Tibial artery (tissue), 4 donors: ENCODE data around the gene TMEM255B.

Source experiments
- DNase-seq, 2 donors: peaks; one replicate each; pipeline ENCODE4 v3.0.0-alpha.2; 2019
- H3K27ac ChIP-seq, 2 donors: fragments of 200-600 bp; sonication (generic) in 1 of 2; 1 replicate in 1 of 2; 2 replicates in 1 of 2; pipeline ENCODE4 v1.5.1; 2018 to 2019; ENCODE audit warnings: mild to moderate bottlenecking in 1 of 2
- H3K27me3 ChIP-seq, 2 donors: fragments of 200-600 bp; sonication (generic) in 1 of 2; one replicate each; pipeline versions ENCODE4 v1.5.1 to v1.6.0; 2016 to 2019
- H3K36me3 ChIP-seq, 3 donors: fragments of 200-600 bp; sonication (generic) in 2 of 3; one replicate each; pipeline ENCODE4 v1.5.1; 2016 to 2019; ENCODE audit warnings: mild to moderate bottlenecking in 2 of 3
- H3K4me1 ChIP-seq, 4 donors: fragments of 200-600 bp; sonication (generic) in 2 of 4; 1 replicate in 3 of 4; 2 replicates in 1 of 4; pipeline ENCODE4 v1.5.1; 2016 to 2019
- H3K4me3 ChIP-seq, 2 donors: fragments of 200-600 bp; sonication (generic) in 1 of 2; 1 replicate in 1 of 2; 2 replicates in 1 of 2; pipeline ENCODE4 v1.5.1; 2018 to 2019; ENCODE audit warnings: mild to moderate bottlenecking in 2 of 2
- H3K9me3 ChIP-seq, 3 donors: fragments of 200-600 bp; sonication (generic) in 1 of 3; one replicate each; pipeline ENCODE4 v1.5.1; 2016 to 2019
- intact Hi-C: fragments of 100-400 bp; cut with DNase I; formaldehyde crosslinking; loops from one replicate; pipeline ENCODE4 v1.15.0; 2023; ENCODE audit warnings: low total_unique reads
- TF ChIP-seq, protein P1 (sequence below), 2 experiments: fragments of 200-600 bp in 1 of 2; fragments of 450-650 bp in 1 of 2; IDR thresholded peaks; one replicate each; pipeline ENCODE4 v1.5.1; 2017 to 2019; ENCODE audit warnings: antibody characterized with exemption in 2 of 2, mild to moderate bottlenecking in 1 of 2, moderate library complexity in 1 of 2

The TMEM255B gene

GRCh38 chr13:113765564-113765910 is 6.5 kb downstream of the TMEM255B start:
- Histone ChIP-seq H3K4me3 (no peak overlapping the region), H3K27ac (no peak overlapping the region), H3K36me3 (no peaks in the 10 kb centered on the region), H3K9me3 (no peaks in the 10 kb centered on the region), H3K4me1 (no peaks in the 10 kb centered on the region), H3K27me3 (peaks cover 0 to 14% of the 10 kb centered on the region in 2 donors)
- TF ChIP-seq, protein P1, sequence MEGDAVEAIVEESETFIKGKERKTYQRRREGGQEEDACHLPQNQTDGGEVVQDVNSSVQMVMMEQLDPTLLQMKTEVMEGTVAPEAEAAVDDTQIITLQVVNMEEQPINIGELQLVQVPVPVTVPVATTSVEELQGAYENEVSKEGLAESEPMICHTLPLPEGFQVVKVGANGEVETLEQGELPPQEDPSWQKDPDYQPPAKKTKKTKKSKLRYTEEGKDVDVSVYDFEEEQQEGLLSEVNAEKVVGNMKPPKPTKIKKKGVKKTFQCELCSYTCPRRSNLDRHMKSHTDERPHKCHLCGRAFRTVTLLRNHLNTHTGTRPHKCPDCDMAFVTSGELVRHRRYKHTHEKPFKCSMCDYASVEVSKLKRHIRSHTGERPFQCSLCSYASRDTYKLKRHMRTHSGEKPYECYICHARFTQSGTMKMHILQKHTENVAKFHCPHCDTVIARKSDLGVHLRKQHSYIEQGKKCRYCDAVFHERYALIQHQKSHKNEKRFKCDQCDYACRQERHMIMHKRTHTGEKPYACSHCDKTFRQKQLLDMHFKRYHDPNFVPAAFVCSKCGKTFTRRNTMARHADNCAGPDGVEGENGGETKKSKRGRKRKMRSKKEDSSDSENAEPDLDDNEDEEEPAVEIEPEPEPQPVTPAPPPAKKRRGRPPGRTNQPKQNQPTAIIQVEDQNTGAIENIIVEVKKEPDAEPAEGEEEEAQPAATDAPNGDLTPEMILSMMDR (IDR thresholded peaks at IDR 0.05): no peak
- DNase-seq: peak in 1 of 2 donors; percentile 27
- intact Hi-C loops: no loop called here

- Histone ChIP-seq H3K36me3 (no peaks in the 10 kb centered on the region), H3K27ac (no peak overlapping the region), H3K9me3 (no peaks in the 10 kb centered on the region), H3K27me3 (peaks cover 0 to 10% of the 10 kb centered on the region in 2 donors), H3K4me1 (no peaks in the 10 kb centered on the region), H3K4me3 (no peak overlapping the region)
- TF ChIP-seq, protein P1 (IDR thresholded peaks at IDR 0.05): no peak
- DNase-seq: peak in 1 of 2 donors; percentile 65
- intact Hi-C loops: no loop called here
Observed at GRCh38 chr13:113766035-113766800, 7.2 kb downstream of the TMEM255B start.

GRCh38 chr13:113767366-113767765 is 8.3 kb downstream of the TMEM255B start:
- TF ChIP-seq, protein P1 (IDR thresholded peaks at IDR 0.05): no peak
- Histone ChIP-seq H3K36me3 (no peaks in the 10 kb centered on the region), H3K27me3 (peaks cover 0 to 10% of the 10 kb centered on the region in 2 donors), H3K4me3 (no peak overlapping the region), H3K4me1 (no peaks in the 10 kb centered on the region), H3K27ac (no peak overlapping the region), H3K9me3 (no peaks in the 10 kb centered on the region)
- DNase-seq: no peak
- intact Hi-C loops: no loop called here

- H3K4me1 ChIP-seq: no peaks in the 10 kb centered on the region
- H3K4me3 ChIP-seq: no peak overlapping the region
- DNase-seq: peak in 1 of 2 donors; percentile 45
- no peaks in the 10 kb centered on the region for H3K36me3 ChIP-seq
- H3K27me3 ChIP-seq: peaks cover 0 to 10% of the 10 kb centered on the region in 2 donors
- intact Hi-C loops: no loop called here
- TF ChIP-seq, protein P1 (IDR thresholded peaks at IDR 0.05): no peak
- H3K27ac ChIP-seq: no peak overlapping the region
- H3K9me3 ChIP-seq: no peaks in the 10 kb centered on the region
Observed at GRCh38 chr13:113768018-113768905, 9.2 kb downstream of the TMEM255B start.

DNA sequence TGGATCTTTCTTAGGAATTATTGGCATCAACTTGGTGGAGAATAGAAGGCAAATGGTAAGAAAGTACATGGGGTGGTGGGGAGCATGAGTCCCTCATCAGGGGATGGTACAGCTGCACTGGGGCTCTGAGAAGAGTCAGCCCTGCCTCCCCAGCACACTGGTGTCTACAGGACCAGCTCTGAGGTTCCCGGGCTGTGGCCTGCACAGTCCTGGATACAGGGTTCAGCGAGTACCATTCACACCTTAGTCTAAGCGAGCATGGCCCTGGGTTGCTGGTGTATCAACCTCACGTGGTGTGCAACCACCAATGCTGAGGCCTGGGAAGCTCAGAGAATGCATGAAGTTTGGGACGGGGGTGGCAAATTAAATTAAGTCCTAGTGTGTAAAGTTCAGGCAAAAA is 10.1 kb downstream of the TMEM255B start:
- no peaks in the 10 kb centered on the region for H3K9me3 ChIP-seq
- H3K36me3 ChIP-seq: no peaks in the 10 kb centered on the region
- peaks cover 0 to 7% of the 10 kb centered on the region in 2 donors for H3K27me3 ChIP-seq
- no peak for DNase-seq
- TF ChIP-seq, protein P1 (IDR thresholded peaks at IDR 0.05): no peak
- intact Hi-C loops: no loop called here
- no peaks in the 10 kb centered on the region for H3K4me1 ChIP-seq
- H3K27ac ChIP-seq: no peak overlapping the region
- H3K4me3 ChIP-seq: no peak overlapping the region
